Ovary (tissue), 9 donors: ENCODE results near the gene SYN1. TPM values are rescaled to one million over a fixed set of nuclear protein-coding genes. Genes with fewer than 3 reads are reported as not detected.

ENCODE experiments used
- DNase-seq, 5 donors: peaks; one replicate each; pipeline ENCODE4 v3.0.0-alpha.2; 2019 to 2020
- H3K27ac ChIP-seq, 2 donors: fragments of 200-600 bp; one replicate each; pipeline versions ENCODE4 v1.5.1 to v1.8.0; 2019 to 2022
- H3K27me3 ChIP-seq: fragments of 200-600 bp; one replicate; pipeline ENCODE4 v1.8.0; 2022
- H3K36me3 ChIP-seq: fragments of 200-600 bp; sonication (generic); one replicate; pipeline ENCODE4 v1.5.1; 2019
- H3K4me1 ChIP-seq: one replicate; pipeline ENCODE4 v1.8.1; 2013; ENCODE audit warnings: mild to moderate bottlenecking, moderate library complexity; ENCODE audit not compliant: insufficient read depth
- H3K4me3 ChIP-seq: fragments of 200-600 bp; sonication (generic); one replicate; pipeline ENCODE4 v1.5.1; 2017
- H3K9me3 ChIP-seq, 2 donors: fragments of 200-600 bp in 1 of 2; sonication (generic) in 1 of 2; one replicate each; pipeline versions ENCODE4 v1.5.1 to v1.8.1; 2013 to 2019; ENCODE audit warnings: mild to moderate bottlenecking in 1 of 2, moderate library complexity in 1 of 2
- EP300 ChIP-seq: sonication (generic); formaldehyde crosslinking; IDR thresholded peaks from one replicate; pipeline ENCODE4 v1.6.1; 2017; ENCODE audit warnings: antibody characterized with exemption
- POLR2A ChIP-seq: fragments of 450-650 bp; IDR thresholded peaks from one replicate; pipeline ENCODE4 v1.6.1; 2017; ENCODE audit warnings: antibody characterized with exemption, mild to moderate bottlenecking, moderate library complexity
- WGBS, 3 donors: extraction: QIAGEN DNeasy Blood & Tissue Kit in 1 of 3; methylation state at CpG; one replicate each; pipeline versions ENCODE4 v1.1.5 to v1.1.7; 2013 to 2017; 5-methylcytosine and 5-hydroxymethylcytosine counted together
- intact Hi-C, 4 donors: fragments of 100-400 bp; cut with DNase I; formaldehyde crosslinking; loops; one replicate each; pipeline versions ENCODE4 v1.11.0 to v1.15.1; 2022 to 2023
- microRNA-seq, 3 donors: library from miRNA; unstranded; fragments of <30 nt; microRNA quantifications; one replicate each; pipeline versions ENCODE4 to v1.2.0, GENCODE V29; 2019 to 2020
- polyA plus RNA-seq, 2 donors: library from polyadenylated mRNA; stranded (reverse); fragments of 200-250 nt in 1 of 2; fragments of 350-450 nt in 1 of 2; fragmentation: Illumina TruSeq in 1 of 2; extraction: RNeasy Lipid Tissue Mini Kit (QIAGEN cat#74804) in 1 of 2; gene quantifications; one replicate each; pipeline ENCODE4 v1.2.3, GENCODE V29; 2013 to 2014
- small RNA-seq: library from RNA; depleted of rRNA; stranded (forward); fragments of <200 nt; gene quantifications from one replicate; pipeline ENCODE3, GENCODE V24; 2016
- total RNA-seq, 7 donors: library from RNA; depleted of rRNA in 2 of 7; stranded (reverse); fragments of >200 nt in 2 of 7; fragmentation: NEBNext Ultra II Directional in 3 of 7; extraction: Animal tissue kit (Norgen Biotek cat#: 25700) in 3 of 7; gene quantifications; one replicate each; pipeline versions ENCODE4 v1.1.0 to v1.2.4, GENCODE V29; 2016 to 2023
- TF ChIP-seq, protein P1 (sequence below), 3 donors: fragments of 450-650 bp in 2 of 3; fragments of 200-600 bp in 1 of 3; IDR thresholded peaks; one replicate each; pipeline versions ENCODE4 v1.5.1 to v1.8.0; 2016 to 2022; ENCODE audit warnings: antibody characterized with exemption in 3 of 3, mild to moderate bottlenecking in 1 of 3
- donor health status: DM: no; HTN: no; CAD: no; lungs with moderate emphysema.
- donor health status: DM: no; HTN: no; CAD: no.
- donor health status: Bipolar disorder and iron deficiency.
- donor health status: DM: yes; HTN: yes; CAD: no.
- donor health status: DM: no; HTN: no; CAD: no.
- donor health status: DM: yes; HTN: yes; CAD: no.

Gene SYN1
- total and polyA plus RNA-seq, 9 donors: 0.69 to 12.6 (median 2.4) TPM

DNA sequence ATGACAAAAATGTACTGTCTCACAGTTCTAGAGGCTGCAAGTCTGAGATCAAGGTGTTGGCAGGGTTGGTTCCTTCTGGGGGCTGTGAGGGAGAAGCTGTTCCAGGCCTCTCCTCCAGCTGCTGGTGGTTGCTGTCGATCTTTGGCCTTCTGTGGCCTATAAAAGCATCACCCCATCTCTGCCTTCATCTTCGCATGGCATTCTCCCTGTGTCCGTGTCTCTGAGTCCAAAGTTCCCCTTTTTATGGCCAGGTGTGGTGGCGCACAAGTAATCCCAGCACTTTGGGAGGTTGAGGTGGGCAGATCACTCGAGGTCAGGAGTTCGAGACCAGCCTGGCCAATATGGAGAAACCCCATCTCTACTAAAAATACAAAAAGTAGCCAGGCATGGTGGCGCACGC, 90.1 kb downstream of the SYN1 start:
- Histone ChIP-seq H3K27me3 (no peaks in the 10 kb centered on the region), H3K36me3 (no peaks in the 10 kb centered on the region), H3K4me1 (no peaks in the 10 kb centered on the region), H3K4me3 (no peak overlapping the region), H3K27ac (no peak overlapping the region), H3K9me3 (no peaks in the 10 kb centered on the region)
- WGBS, 3 donors: 79 to 83% (median 80%) methylated on average over 8 of the region's 8 CpGs
- no peak for DNase-seq
- TF ChIP-seq EP300: no peak
- no peak for TF ChIP-seq POLR2A
- TF ChIP-seq, protein P1, sequence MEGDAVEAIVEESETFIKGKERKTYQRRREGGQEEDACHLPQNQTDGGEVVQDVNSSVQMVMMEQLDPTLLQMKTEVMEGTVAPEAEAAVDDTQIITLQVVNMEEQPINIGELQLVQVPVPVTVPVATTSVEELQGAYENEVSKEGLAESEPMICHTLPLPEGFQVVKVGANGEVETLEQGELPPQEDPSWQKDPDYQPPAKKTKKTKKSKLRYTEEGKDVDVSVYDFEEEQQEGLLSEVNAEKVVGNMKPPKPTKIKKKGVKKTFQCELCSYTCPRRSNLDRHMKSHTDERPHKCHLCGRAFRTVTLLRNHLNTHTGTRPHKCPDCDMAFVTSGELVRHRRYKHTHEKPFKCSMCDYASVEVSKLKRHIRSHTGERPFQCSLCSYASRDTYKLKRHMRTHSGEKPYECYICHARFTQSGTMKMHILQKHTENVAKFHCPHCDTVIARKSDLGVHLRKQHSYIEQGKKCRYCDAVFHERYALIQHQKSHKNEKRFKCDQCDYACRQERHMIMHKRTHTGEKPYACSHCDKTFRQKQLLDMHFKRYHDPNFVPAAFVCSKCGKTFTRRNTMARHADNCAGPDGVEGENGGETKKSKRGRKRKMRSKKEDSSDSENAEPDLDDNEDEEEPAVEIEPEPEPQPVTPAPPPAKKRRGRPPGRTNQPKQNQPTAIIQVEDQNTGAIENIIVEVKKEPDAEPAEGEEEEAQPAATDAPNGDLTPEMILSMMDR (IDR thresholded peaks at IDR 0.05): no peak
- intact Hi-C loops: loop anchor here in 1 of 4 donors (10.0 kb wide), 1 partner anchor 145 kb away; no protein-coding TSS in a partner anchor

DNA sequence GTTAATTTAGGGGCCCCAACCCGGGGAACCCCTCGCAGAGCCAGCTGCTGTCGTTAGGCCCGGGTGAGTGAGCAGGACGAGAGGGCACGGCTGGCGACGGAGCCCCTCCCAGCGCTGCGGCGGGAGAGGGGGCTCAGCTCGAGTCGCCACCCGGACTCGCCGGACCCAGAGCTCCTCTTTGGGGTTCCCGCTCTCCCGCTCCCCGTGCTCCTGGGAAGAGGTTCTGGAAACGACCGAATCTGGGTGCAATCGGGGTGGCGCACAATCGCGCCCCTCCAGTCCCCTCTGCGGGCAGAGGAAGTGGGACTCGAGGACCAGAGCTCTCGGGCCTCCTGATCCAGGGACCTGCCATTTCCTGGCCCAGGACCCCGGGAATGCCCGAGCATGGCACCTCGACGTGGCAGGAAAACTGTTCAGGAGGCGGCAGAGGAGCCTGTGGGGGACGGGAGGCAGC, 95.9 kb downstream of the SYN1 start:
- Histone ChIP-seq H3K27me3 (no peaks in the 10 kb centered on the region), H3K4me1 (no peaks in the 10 kb centered on the region), H3K27ac (no peak overlapping the region), H3K4me3 (peak overlapping the region; percentile 50), H3K9me3 (no peaks in the 10 kb centered on the region), H3K36me3 (no peaks in the 10 kb centered on the region)
- intact Hi-C loops: loop anchor here in 3 of 4 donors (5.0 to 10.0 kb wide), 3 partner anchors 139 to 331 kb away; partner anchors contain the start of gene UBA1 (in 2 of the 3)
- whole genome bisulfite sequencing, 3 donors: 31 to 36% (median 34%) methylated on average over 31 to 34 of the region's 34 CpGs
- DNase-seq: no peak
- TF ChIP-seq EP300: no peak
- no peak for TF ChIP-seq POLR2A
- TF ChIP-seq, protein P1 (IDR thresholded peaks at IDR 0.05): no peak

DNA sequence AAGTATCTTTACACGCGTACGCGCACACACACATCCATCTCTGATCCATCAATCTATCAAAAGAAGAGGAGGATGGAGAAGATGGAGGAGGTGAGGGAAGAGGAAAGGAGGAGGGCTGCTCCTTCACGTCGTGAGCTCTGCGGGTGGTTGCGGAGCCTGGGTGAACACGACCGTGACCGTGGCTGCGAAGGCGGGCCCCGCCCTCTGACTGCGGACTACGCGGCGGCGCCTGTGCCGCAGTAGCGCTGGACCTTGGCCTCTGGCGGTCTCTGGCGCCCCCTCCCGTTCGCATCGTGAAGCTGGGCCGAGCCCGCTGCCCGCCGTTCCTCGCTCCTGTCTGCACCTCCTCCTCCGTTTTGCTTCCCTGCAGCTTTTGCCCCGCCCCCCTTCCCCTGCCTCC, 96.4 kb downstream of the SYN1 start:
- Histone ChIP-seq H3K9me3 (no peaks in the 10 kb centered on the region), H3K27me3 (no peaks in the 10 kb centered on the region), H3K36me3 (no peaks in the 10 kb centered on the region), H3K27ac (no peak overlapping the region), H3K4me3 (peak overlapping the region; percentile 50), H3K4me1 (no peaks in the 10 kb centered on the region)
- DNase-seq: peak; percentile 79 to 91 (median 88)
- WGBS, 3 donors: 21 to 25% (median 23%) methylated on average over 33 of the region's 33 CpGs
- intact Hi-C loops: loop anchor here in 3 of 4 donors (5.0 to 10.0 kb wide), 3 partner anchors 138 to 331 kb away; partner anchors contain the start of gene UBA1 (in 2 of the 3)
- no peak for TF ChIP-seq POLR2A
- TF ChIP-seq, protein P1 (IDR thresholded peaks at IDR 0.05): peak; percentile 54 to 76 (median 65)
- TF ChIP-seq EP300: no peak

Small RNAs within 50 kb of the gene (microRNA-seq; reads per million reads assigned to microRNA genes)
- 0 to 0.38 (median 0) reads per million in 3 donors for gene MIR4769

Small RNAs within 50 kb of the gene (small RNA-seq; reads per million reads assigned to genes)
- not detected for gene MIR4769

Other genes starting within 250 kb of the SYN1 start
- gene ZNF157, start 249.3 kb downstream of the SYN1 start, total RNA-seq: 1 to 10 TPM in 3 of 7 donors, under 1 TPM in 4; 0.27 to 2.8 (median 0.48) TPM
- gene ZNF157, start 249.3 kb downstream of the SYN1 start, polyA plus RNA-seq: under 1 TPM; 0.13 to 0.57 TPM
- 10 to 100 TPM in 1 of 7 donors, 1 to 10 TPM in 6; 2.9 to 11.3 (median 8.2) TPM for gene ZNF41, start 136.6 kb downstream of the SYN1 start, total RNA-seq
- gene ZNF41, start 136.6 kb downstream of the SYN1 start, polyA plus RNA-seq: 1 to 10 TPM; 3.5 to 7.8 TPM
- gene ARAF, start 58.7 kb downstream of the SYN1 start, total RNA-seq: 10 to 100 TPM; 24.9 to 76.9 (median 66.4) TPM
- gene ARAF, start 58.7 kb downstream of the SYN1 start, polyA plus RNA-seq: 10 to 100 TPM; 34.8 to 56.5 TPM
- 1,000 to 10,000 TPM in 1 of 7 donors, 100 to 1,000 TPM in 6; 247 to 1,009 (median 617) TPM for gene TIMP1, start 37.4 kb downstream of the SYN1 start, total RNA-seq
- 1,000 to 10,000 TPM in 1 of 2 donors, 100 to 1,000 TPM in 1; 440 to 1,380 TPM for gene TIMP1, start 37.4 kb downstream of the SYN1 start, polyA plus RNA-seq
- gene CFP, start 10.1 kb upstream of the SYN1 start, total RNA-seq: 1 to 10 TPM in 6 of 7 donors, under 1 TPM in 1; 0.72 to 3.2 (median 1.5) TPM
- gene CFP, start 10.1 kb upstream of the SYN1 start, polyA plus RNA-seq: 1 to 10 TPM; 1.6 to 1.7 TPM
- gene ELK1, start 30.7 kb upstream of the SYN1 start, total RNA-seq: 100 to 1,000 TPM in 1 of 7 donors, 10 to 100 TPM in 6; 29.7 to 139 (median 73.0) TPM
- 10 to 100 TPM; 69.1 to 79.5 TPM for gene ELK1, start 30.7 kb upstream of the SYN1 start, polyA plus RNA-seq
- gene UXT, start 39.3 kb upstream of the SYN1 start, total RNA-seq: 100 to 1,000 TPM; 114 to 235 (median 151) TPM
- gene UXT, start 39.3 kb upstream of the SYN1 start, polyA plus RNA-seq: 100 to 1,000 TPM; 209 to 213 TPM
- gene ZNF81, start 217.0 kb upstream of the SYN1 start, total RNA-seq: 10 to 100 TPM in 4 of 7 donors, 1 to 10 TPM in 3; 4.1 to 13.9 (median 10.0) TPM
- 1 to 10 TPM; 1.5 to 3.6 TPM for gene ZNF81, start 217.0 kb upstream of the SYN1 start, polyA plus RNA-seq